T-helper 1 cell treated with Interleukin-12 subunit alpha and Interleukin-12 subunit beta and Interleukin-4 antibody, amounts not matched to agents 30 μg/mL and 1 μg/mL, for 36 hours (primary cell): Measurements from ENCODE around the gene HAGHL.

Experiments used
- H3K27ac Mint-ChIP-seq: one replicate; pipeline ENCODE4 v1.8.0; 2021; ENCODE audit warnings: mild to moderate bottlenecking, mixed read lengths
- H3K27me3 Mint-ChIP-seq: one replicate; pipeline ENCODE4 v1.8.0; 2021; ENCODE audit warnings: low read depth, mixed read lengths
- H3K36me3 Mint-ChIP-seq: one replicate; pipeline ENCODE4 v1.8.0; 2021; ENCODE audit warnings: low read depth, mixed read lengths
- H3K4me1 Mint-ChIP-seq: one replicate; pipeline ENCODE4 v1.8.0; 2021; ENCODE audit warnings: low read depth, mixed read lengths
- H3K4me3 Mint-ChIP-seq: one replicate; pipeline ENCODE4 v1.8.0; 2021; ENCODE audit warnings: mild to moderate bottlenecking, moderate library complexity, mixed read lengths
- H3K9me3 Mint-ChIP-seq: one replicate; pipeline ENCODE4 v1.8.0; 2021; ENCODE audit warnings: mixed read lengths

The HAGHL gene

GRCh38 chr16:728131-728889 is 1.4 kb downstream of the HAGHL start:
- peak overlapping the region; percentile 17 for H3K4me3 Mint-ChIP-seq
- H3K36me3 Mint-ChIP-seq, result no peaks in the 10 kb centered on the region
- H3K27ac Mint-ChIP-seq, result no peak overlapping the region

DNA sequence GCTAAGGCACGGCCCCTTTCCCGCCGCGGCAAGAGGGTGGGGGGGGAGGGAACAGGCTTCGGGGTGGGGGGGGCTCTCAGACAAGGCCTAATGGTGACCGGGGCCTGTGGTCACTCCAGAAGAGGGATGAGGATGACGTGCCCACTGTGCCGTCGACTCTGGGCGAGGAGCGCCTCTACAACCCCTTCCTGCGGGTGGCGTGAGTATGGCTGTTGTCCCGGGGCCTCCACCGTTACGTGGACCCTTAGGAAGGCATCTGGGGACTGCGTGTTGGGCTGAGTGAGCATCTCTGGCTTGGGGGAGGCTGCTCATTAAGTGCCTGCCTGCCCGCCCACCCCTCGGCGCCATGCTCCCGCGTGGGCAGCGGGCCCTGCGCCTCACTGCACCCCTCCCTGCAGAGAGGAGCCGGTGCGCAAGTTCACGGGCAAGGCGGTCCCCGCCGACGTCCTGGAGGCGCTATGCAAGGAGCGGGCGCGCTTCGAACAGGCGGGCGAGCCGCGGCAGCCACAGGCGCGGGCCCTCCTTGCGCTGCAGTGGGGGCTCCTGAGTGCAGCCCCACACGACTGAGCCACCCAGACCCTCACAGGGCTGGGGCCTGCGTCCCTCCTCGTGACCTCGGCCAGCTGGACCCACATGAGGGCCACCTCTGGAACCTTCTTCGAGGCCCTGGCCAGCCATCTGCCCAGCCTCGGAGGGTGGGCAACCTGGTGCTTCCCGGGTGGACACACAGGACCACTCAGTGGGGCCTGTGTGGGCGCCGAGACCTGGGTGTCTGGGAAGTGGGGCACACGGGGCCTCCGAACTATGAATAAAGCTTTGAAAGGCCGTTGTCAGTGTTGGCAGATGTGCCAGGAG is 2.2 kb downstream of the HAGHL start:
- Mint-ChIP-seq H3K4me3 (no peak overlapping the region), H3K4me1 (no peaks in the 10 kb centered on the region), H3K27ac (no peak overlapping the region), H3K36me3 (no peaks in the 10 kb centered on the region), H3K9me3 (no peaks in the 10 kb centered on the region), H3K27me3 (peaks cover 4% of the 10 kb centered on the region)

More at GRCh38 chr16:728131-728889, 1.4 kb downstream of the HAGHL start:
- Mint-ChIP-seq H3K9me3 (no peaks in the 10 kb centered on the region), H3K27me3 (peaks cover 4% of the 10 kb centered on the region), H3K4me1 (no peaks in the 10 kb centered on the region)

- Mint-ChIP-seq H3K4me1 (no peaks in the 10 kb centered on the region), H3K4me3 (no peak overlapping the region)
These were observed 3.1 kb downstream of the HAGHL start for GRCh38 chr16:729768-730665.

DNA sequence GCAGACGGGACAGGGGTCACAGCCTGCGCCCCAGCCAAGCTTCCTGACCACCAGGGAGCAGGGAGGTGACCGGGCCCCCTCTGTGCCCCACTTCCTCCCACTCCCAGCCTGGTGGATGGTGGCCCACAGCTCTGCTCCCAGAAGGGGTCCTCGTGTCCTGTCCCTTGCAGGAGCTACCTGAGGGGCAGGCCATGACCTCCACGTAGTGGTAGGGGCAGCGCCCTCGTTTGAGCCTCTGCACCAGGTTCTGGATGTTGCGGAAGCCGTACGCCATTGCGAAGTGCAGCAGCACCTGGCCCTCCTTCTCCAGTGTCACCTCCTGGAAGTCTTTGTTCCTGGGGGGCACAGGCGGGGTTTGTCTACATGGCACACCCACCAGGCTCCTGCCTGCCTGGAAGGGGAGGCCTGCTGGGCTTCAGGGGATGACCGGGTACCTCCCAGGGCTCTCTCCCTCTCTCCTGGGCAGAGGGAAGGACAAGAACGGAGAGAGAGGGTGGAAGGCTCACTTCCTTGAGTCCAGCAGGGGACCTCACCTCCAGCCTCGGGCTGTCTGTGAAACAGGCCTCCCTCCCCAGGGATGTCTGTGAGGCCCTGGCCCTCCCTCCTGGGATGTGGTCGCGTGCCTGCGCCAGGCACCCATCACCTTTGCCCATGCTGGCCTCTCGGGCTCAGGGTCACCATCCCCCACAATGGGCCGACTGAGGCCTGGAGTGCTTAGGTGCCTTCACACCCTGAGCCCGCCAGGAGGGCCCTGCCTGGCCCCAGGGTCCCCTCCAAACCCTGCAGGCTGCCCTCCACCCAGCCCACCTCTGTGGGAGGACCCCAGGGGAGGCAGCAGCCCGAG is 4.0 kb downstream of the HAGHL start:
- Mint-ChIP-seq H3K27me3 (no peaks in the 10 kb centered on the region), H3K36me3 (peaks cover 4% of the 10 kb centered on the region)

More at GRCh38 chr16:729768-730665, 3.1 kb downstream of the HAGHL start:
- H3K9me3 Mint-ChIP-seq, result no peaks in the 10 kb centered on the region
- no peaks in the 10 kb centered on the region for H3K36me3 Mint-ChIP-seq
- H3K27me3 Mint-ChIP-seq, result peaks cover 4% of the 10 kb centered on the region
- no peak overlapping the region for H3K27ac Mint-ChIP-seq

GRCh38 chr16:732332-732731 is 5.4 kb downstream of the HAGHL start:
- H3K27ac Mint-ChIP-seq, result no peak overlapping the region
- no peaks in the 10 kb centered on the region for H3K9me3 Mint-ChIP-seq
- H3K27me3 Mint-ChIP-seq, result no peaks in the 10 kb centered on the region
- no peak overlapping the region for H3K4me3 Mint-ChIP-seq
- H3K36me3 Mint-ChIP-seq, result peaks cover 4% of the 10 kb centered on the region
- peaks cover 7% of the 10 kb centered on the region for H3K4me1 Mint-ChIP-seq

More for the DNA sequence above, 4.0 kb downstream of the HAGHL start:
- Mint-ChIP-seq H3K4me3 (no peak overlapping the region), H3K4me1 (peaks cover 4% of the 10 kb centered on the region), H3K9me3 (no peaks in the 10 kb centered on the region), H3K27ac (no peak overlapping the region)

- Mint-ChIP-seq H3K27ac (no peak overlapping the region), H3K9me3 (no peaks in the 10 kb centered on the region), H3K36me3 (peaks cover 6% of the 10 kb centered on the region), H3K4me1 (peaks cover 9% of the 10 kb centered on the region), H3K4me3 (no peak overlapping the region), H3K27me3 (no peaks in the 10 kb centered on the region)
These were observed 6.0 kb downstream of the HAGHL start for GRCh38 chr16:732936-733335.

GRCh38 chr16:733382-734207 is 6.7 kb downstream of the HAGHL start:
- Mint-ChIP-seq H3K27ac (no peak overlapping the region), H3K27me3 (no peaks in the 10 kb centered on the region), H3K9me3 (no peaks in the 10 kb centered on the region), H3K4me1 (peaks cover 11% of the 10 kb centered on the region), H3K4me3 (no peak overlapping the region), H3K36me3 (peaks cover 6% of the 10 kb centered on the region)

GRCh38 chr16:734208-734980 is 7.5 kb downstream of the HAGHL start:
- H3K27me3 Mint-ChIP-seq, result no peaks in the 10 kb centered on the region
- no peak overlapping the region for H3K27ac Mint-ChIP-seq
- H3K36me3 Mint-ChIP-seq, result peaks cover 10% of the 10 kb centered on the region

DNA sequence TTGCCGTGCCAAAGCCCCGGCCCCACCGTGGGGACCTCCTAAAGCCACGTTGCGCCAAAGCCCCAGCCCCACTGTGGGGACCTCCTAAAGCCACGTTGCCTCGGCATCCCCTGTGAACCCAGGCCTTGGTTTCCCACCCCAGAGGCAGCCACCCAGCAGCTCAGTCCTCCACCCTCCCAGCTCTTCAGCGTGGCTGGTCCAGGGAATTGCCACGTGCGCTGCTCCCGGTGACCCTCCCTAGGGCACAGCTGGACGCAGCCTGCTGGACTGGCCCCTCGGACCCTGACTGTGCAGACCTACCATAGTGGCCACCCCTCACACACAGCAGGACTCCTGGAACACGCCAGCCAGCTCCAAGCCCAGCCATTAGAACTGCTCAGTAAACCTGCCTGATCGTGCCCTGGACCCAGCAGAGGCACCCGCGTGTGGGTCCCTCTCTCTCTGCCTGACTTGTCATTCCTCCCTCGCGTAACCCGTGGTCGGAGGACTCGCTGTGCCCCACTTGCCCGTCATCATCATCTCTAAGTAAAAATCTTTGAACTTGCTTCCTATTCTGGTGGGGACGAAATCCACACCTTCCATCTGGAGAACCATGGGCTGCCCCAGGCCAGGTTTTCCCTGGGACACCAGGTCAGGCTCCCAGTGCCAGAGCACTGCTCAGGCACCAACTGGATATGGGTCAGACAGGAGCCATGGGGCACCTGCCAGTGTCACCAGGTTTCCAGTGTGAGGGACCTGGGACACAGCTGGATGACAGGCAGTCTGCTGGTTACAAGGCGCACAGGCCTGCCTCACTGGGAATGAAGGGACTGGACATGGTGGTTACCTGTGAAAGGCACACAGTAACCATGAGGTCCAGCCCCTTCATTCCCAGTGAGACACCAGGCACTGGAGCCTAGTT is 8.3 kb downstream of the HAGHL start:
- Mint-ChIP-seq H3K27ac (no peak overlapping the region), H3K36me3 (peaks cover 10% of the 10 kb centered on the region), H3K4me1 (peaks cover 17% of the 10 kb centered on the region), H3K4me3 (peak overlapping the region; percentile 47), H3K27me3 (no peaks in the 10 kb centered on the region), H3K9me3 (no peaks in the 10 kb centered on the region)

More at GRCh38 chr16:734208-734980, 7.5 kb downstream of the HAGHL start:
- Mint-ChIP-seq H3K9me3 (no peaks in the 10 kb centered on the region), H3K4me1 (peaks cover 14% of the 10 kb centered on the region), H3K4me3 (no peak overlapping the region)

DNA sequence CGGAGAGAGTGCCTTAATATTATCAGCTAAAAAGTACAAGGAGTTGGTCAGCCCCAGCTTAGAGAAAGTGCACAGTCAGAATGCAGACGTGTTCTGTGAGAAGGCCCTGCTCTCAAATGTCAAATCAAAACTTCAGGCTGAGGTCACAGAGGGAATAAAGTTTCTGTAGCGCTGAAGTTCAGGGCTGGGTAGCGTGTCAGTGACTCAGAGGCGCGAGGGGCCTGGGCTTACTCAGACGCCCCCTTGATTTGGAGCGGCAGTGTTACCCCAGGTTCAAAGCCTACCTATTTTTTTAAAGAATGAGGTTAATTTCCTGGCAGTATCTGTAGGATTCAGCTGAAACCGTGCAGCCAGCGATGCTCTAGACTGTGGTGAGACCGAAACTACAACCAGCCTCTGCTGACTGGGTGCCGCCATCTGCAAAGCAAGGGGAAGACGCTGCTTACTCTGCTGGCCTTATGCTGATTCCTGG is 9.1 kb downstream of the HAGHL start:
- Mint-ChIP-seq H3K36me3 (peaks cover 10% of the 10 kb centered on the region), H3K4me3 (peak overlapping the region; percentile 47), H3K27ac (peak overlapping the region; percentile 58), H3K9me3 (no peaks in the 10 kb centered on the region), H3K27me3 (no peaks in the 10 kb centered on the region), H3K4me1 (peaks cover 17% of the 10 kb centered on the region)

DNA sequence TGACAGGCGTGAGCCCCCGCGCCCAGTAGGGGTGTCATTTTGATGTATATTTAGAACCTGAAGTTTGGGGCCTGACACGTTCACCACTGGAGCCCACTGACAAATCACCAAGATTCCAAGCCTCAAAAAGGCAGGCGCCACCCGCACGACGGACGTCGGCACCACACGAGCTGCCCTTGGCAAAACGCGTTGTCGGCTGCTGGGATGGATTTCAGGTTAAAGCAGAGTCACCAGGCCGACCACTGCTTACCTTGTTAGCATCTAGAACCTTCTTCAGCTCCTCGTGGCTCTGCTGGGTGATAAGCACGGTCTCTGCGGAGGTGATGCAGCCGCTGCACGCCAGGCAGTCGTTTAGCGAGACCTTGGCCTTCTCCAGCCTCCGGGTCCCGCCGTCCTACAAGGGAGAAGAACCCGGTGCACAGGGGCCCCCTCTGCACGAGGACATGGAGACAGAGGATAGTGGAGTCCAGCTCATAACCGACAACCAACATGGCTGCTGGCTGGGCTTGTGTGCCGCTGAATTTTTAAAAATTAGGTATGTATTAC is 10.1 kb downstream of the HAGHL start:
- H3K4me1 Mint-ChIP-seq, result peaks cover 17% of the 10 kb centered on the region
- H3K4me3 Mint-ChIP-seq, result no peak overlapping the region
- no peak overlapping the region for H3K27ac Mint-ChIP-seq
- no peaks in the 10 kb centered on the region for H3K27me3 Mint-ChIP-seq
- H3K9me3 Mint-ChIP-seq, result no peaks in the 10 kb centered on the region
- peaks cover 10% of the 10 kb centered on the region for H3K36me3 Mint-ChIP-seq
